ENCODE measurements around the gene MYO1H. TPM values are rescaled to one million over a fixed set of nuclear protein-coding genes. Genes with fewer than 3 reads are reported as not detected.

The MYO1H gene
- total and polyA plus RNA-seq, 2 of the 8 experiments (the other 6 are each of a cell fraction or from before 2014, with no cell fraction given), result 0.03 TPM; not detected in 1

- Histone ChIP-seq H3K79me1 (ENCODE audit: low read depth, low read length) (peaks cover 3% of the 10 kb centered on the region), H2AFZ (ENCODE audit: low read length) (no peak overlapping the region), H2AK5ac (ENCODE audit: low read depth, low read length) (no peak overlapping the region), H3K4ac (replicated peaks; ENCODE audit: insufficient read length, low read depth, low read length) (no peak overlapping the region), H3K36me3 (ENCODE audit: control insufficient read depth in 2 of 4, insufficient read depth in 4 of 4, low read length in 3 of 4) (peaks cover 23 to 62% (median 51%) of the 10 kb centered on the region in 4 experiments), H4K20me1 (replicated peaks in 1 of 2; ENCODE audit: control insufficient read depth in 1 of 2, insufficient read depth in 2 of 2, low read length in 2 of 2) (peaks cover 3 to 7% of the 10 kb centered on the region in 2 experiments), H3K23me2 (ENCODE audit: low read depth, low read length) (no peaks in the 10 kb centered on the region), H3K4me2 (ENCODE audit: insufficient read depth in 1 of 2, low read depth in 2 of 2, low read length in 2 of 2) (no peak overlapping the region), H3K14ac (ENCODE audit: insufficient read length) (no peak overlapping the region), H2BK15ac (ENCODE audit: low read length) (no peak overlapping the region), H4K8ac (ENCODE audit: extremely low read depth, insufficient read depth, low read length) (no peak overlapping the region), H3K9me3 (ENCODE audit: insufficient read depth in 2 of 2, low read depth in 1 of 2, low read length in 1 of 2) (no peaks in the 10 kb centered on the region), H4K91ac (replicated peaks; ENCODE audit: insufficient read length, low read length) (no peak overlapping the region), H2BK20ac (ENCODE audit: low read length) (no peak overlapping the region), H3K27ac (ENCODE audit: low read depth, low read length) (no peak overlapping the region), H3K23ac (ENCODE audit: insufficient read length) (no peak overlapping the region), H2BK5ac (ENCODE audit: low read depth, low read length) (no peak overlapping the region; the same call in 1 of the 2 replicates), H3K4me1 (replicated peaks in 1 of 4; ENCODE audit: control insufficient read depth in 3 of 4, insufficient read depth in 4 of 4, low read length in 3 of 4) (no peaks in the 10 kb centered on the region), H3K4me3 (ENCODE audit: extremely low read depth in 1 of 4, insufficient read depth in 2 of 4, low read depth in 3 of 4, low read length in 4 of 4) (no peak overlapping the region), H3K56ac (replicated peaks; ENCODE audit: insufficient read length, low read depth, low read length) (no peak overlapping the region), H4K5ac (ENCODE audit: insufficient read length, low read depth, low read length) (no peak overlapping the region), H3K9ac (replicated peaks in 1 of 4; ENCODE audit: extremely low read depth in 1 of 4, low read depth in 3 of 4, low read length in 3 of 4) (0 out of 7 replicates have a peak overlapping the region, but pooled peaks of 1 of the 4 experiments have one; percentile 8), H3K18ac (ENCODE audit: extremely low read depth, low read length) (no peak overlapping the region), H2BK120ac (replicated peaks; ENCODE audit: low read depth, low read length) (no peak overlapping the region), H3K27me3 (replicated peaks in 1 of 4; ENCODE audit: control insufficient read depth in 3 of 4, extremely low read depth in 1 of 4, insufficient read depth in 3 of 4, low read length in 3 of 4) (no peaks in the 10 kb centered on the region), H2BK12ac (ENCODE audit: low read depth, low read length) (no peak overlapping the region), H3K79me2 (ENCODE audit: control insufficient read depth in 1 of 2, insufficient read depth in 2 of 2, low read length in 2 of 2) (peaks cover 0 to 9% of the 10 kb centered on the region in 2 experiments; a peak in 2 of 4 replicates)
- FAIRE-seq (no peak), DNase-seq (ENCODE audit: low read depth in 1 of 2, low spot score in 2 of 2) (no peak)
- CTCF ChIA-PET (ENCODE audit: partially characterized antibody), result interaction anchor here (0.7 to 17.4 kb wide), 16 partner anchors 9 to 323 kb away, joined by 3 to 181 read pairs (median 3); no protein-coding TSS in a partner anchor
- POLR2A ChIA-PET (ENCODE audit: partially characterized antibody), result interaction anchor here (0.8 to 2.1 kb wide), 3 partner anchors 8 to 15 kb away, joined by 3 to 6 read pairs (median 4); no protein-coding TSS in a partner anchor
- WGBS, 2 experiments (ENCODE audit: extremely low coverage in 1 of 2, insufficient coverage in 1 of 2, insufficient read length in 1 of 2, insufficient replicate concordance in 2 of 2, low coverage in 1 of 2, low lambda C conversion rate in 2 of 2, missing lambda C conversion rate in 1 of 2), result 91% methylated on average over 4 of the region's 4 CpGs; no CpG with 5 or more reads in 1 of the 2 experiments
- TF ChIP-seq PHF8 (conservative IDR thresholded peaks at IDR 0.05; ENCODE audit: low read depth, low read length) (no peak), CEBPB (IDR thresholded peaks at IDR 0.05; ENCODE audit: low read depth, low read length) (no peak), TBP (IDR thresholded peaks at IDR 0.05; ENCODE audit: low read depth, low read length) (no peak), ZNF274 (IDR thresholded peaks at IDR 0.05; ENCODE audit: borderline replicate concordance, extremely low read depth, low read length) (no peak), SIRT6 (IDR thresholded peaks at IDR 0.05; ENCODE audit: low read length) (no peak), TAF7 (optimal IDR thresholded peaks at IDR 0.05; ENCODE audit: borderline replicate concordance, low read depth, low read length) (no peak), MAX (IDR thresholded peaks at IDR 0.05) (no peak), KDM1A (IDR thresholded peaks at IDR 0.05; ENCODE audit: borderline replicate concordance, low read length) (no peak), E2F6 (IDR thresholded peaks at IDR 0.05) (no peak), SP4 (IDR thresholded peaks at IDR 0.05; ENCODE audit: low read length) (no peak), RXRA (IDR thresholded peaks at IDR 0.05; ENCODE audit: insufficient read depth, low read depth, low read length) (no peak)
- TF ChIP-seq, protein P1, sequence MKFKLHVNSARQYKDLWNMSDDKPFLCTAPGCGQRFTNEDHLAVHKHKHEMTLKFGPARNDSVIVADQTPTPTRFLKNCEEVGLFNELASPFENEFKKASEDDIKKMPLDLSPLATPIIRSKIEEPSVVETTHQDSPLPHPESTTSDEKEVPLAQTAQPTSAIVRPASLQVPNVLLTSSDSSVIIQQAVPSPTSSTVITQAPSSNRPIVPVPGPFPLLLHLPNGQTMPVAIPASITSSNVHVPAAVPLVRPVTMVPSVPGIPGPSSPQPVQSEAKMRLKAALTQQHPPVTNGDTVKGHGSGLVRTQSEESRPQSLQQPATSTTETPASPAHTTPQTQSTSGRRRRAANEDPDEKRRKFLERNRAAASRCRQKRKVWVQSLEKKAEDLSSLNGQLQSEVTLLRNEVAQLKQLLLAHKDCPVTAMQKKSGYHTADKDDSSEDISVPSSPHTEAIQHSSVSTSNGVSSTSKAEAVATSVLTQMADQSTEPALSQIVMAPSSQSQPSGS (IDR thresholded peaks at IDR 0.05; ENCODE audit: low read length), result no peak
These were observed 103.3 kb downstream of the MYO1H start for GRCh38 chr12:109450980-109451379.
